ENCODE measurements around the gene PIAS1.
"Not testable (repeated sequence)": the region's sequence is repeated elsewhere in the genome, so short reads cannot be mapped to it uniquely, and the experiment has no call there.

The PIAS1 gene

GRCh38 chr15:68213991-68214837 is 160.1 kb downstream of the PIAS1 start:
- in situ Hi-C loops (cut with MboI; ENCODE audit: low sequenced_read_pairs) = no loop called here

- in situ Hi-C loops (cut with MboI; ENCODE audit: low sequenced_read_pairs) = no loop called here
Measured at GRCh38 chr15:68214838-68215254, 160.7 kb downstream of the PIAS1 start.

- in situ Hi-C loops (cut with MboI; ENCODE audit: low sequenced_read_pairs) = no loop called here
Measured at GRCh38 chr15:68217341-68217740, 163.2 kb downstream of the PIAS1 start.

- in situ Hi-C loops (cut with MboI; ENCODE audit: low sequenced_read_pairs) = no loop called here
Measured at GRCh38 chr15:68218331-68218730, 164.2 kb downstream of the PIAS1 start.

- in situ Hi-C loops (cut with MboI; ENCODE audit: low sequenced_read_pairs) = no loop called here
Measured at GRCh38 chr15:68218847-68219798, 165.0 kb downstream of the PIAS1 start.

- in situ Hi-C loops (cut with MboI; ENCODE audit: low sequenced_read_pairs) = no loop called here
Measured at GRCh38 chr15:68220489-68220888, 166.4 kb downstream of the PIAS1 start.

- in situ Hi-C loops (cut with MboI; ENCODE audit: low sequenced_read_pairs) = no loop called here
Measured at GRCh38 chr15:68220967-68221366, 166.9 kb downstream of the PIAS1 start.

- in situ Hi-C loops (cut with MboI; ENCODE audit: low sequenced_read_pairs) = not testable (repeated sequence)
Measured at GRCh38 chr15:68221530-68222431, 167.7 kb downstream of the PIAS1 start.

- in situ Hi-C loops (cut with MboI; ENCODE audit: low sequenced_read_pairs) = not testable (repeated sequence)
Measured at GRCh38 chr15:68222432-68222743, 168.3 kb downstream of the PIAS1 start.

GRCh38 chr15:68223171-68223570 is 169.1 kb downstream of the PIAS1 start:
- in situ Hi-C loops (cut with MboI; ENCODE audit: low sequenced_read_pairs) = no loop called here

- in situ Hi-C loops (cut with MboI; ENCODE audit: low sequenced_read_pairs) = no loop called here
Measured at GRCh38 chr15:68224108-68224507, 170.0 kb downstream of the PIAS1 start.

GRCh38 chr15:68224546-68225250 is 170.6 kb downstream of the PIAS1 start:
- in situ Hi-C loops (cut with MboI; ENCODE audit: low sequenced_read_pairs) = no loop called here

GRCh38 chr15:68225442-68225841 is 171.3 kb downstream of the PIAS1 start:
- in situ Hi-C loops (cut with MboI; ENCODE audit: low sequenced_read_pairs) = not testable (repeated sequence)

GRCh38 chr15:68227643-68228142 is 173.6 kb downstream of the PIAS1 start:
- in situ Hi-C loops (cut with MboI; ENCODE audit: low sequenced_read_pairs) = no loop called here

GRCh38 chr15:68228143-68228970 is 174.2 kb downstream of the PIAS1 start:
- in situ Hi-C loops (cut with MboI; ENCODE audit: low sequenced_read_pairs) = no loop called here

- in situ Hi-C loops (cut with MboI; ENCODE audit: low sequenced_read_pairs) = no loop called here
Measured at GRCh38 chr15:68228971-68229385, 174.9 kb downstream of the PIAS1 start.

GRCh38 chr15:68229386-68230156 is 175.5 kb downstream of the PIAS1 start, which contains the start of gene CLN6:
CLN6 (minus strand) TSS chr15:68229728; CDS start chr15:68229584, 144 bp downstream.
- in situ Hi-C loops (cut with MboI; ENCODE audit: low sequenced_read_pairs) = no loop called here

Measured in hTERT RPE-1 (cell line).